ENCODE data around the gene ZNF593OS.

Gene ZNF593OS

GRCh38 chr1:26171084-26172072 lies at the start of gene ZNF593OS:
TSS of gene ZNF593OS (minus strand) at chr1:26171832. CDS start at chr1:26171661, 171 bp downstream.
- DNase-seq: no peak

- DNase-seq: no peak
These were observed 49.5 kb upstream of the ZNF593OS start for GRCh38 chr1:26221094-26221493.

- DNase-seq: no peak
These were observed 48.7 kb upstream of the ZNF593OS start for GRCh38 chr1:26220199-26220912.

- DNase-seq: no peak
These were observed 47.4 kb upstream of the ZNF593OS start for GRCh38 chr1:26218906-26219494.

GRCh38 chr1:26215246-26215645 lies 43.6 kb upstream of the ZNF593OS start:
- DNase-seq: no peak

GRCh38 chr1:26213335-26213905 lies 41.8 kb upstream of the ZNF593OS start:
- no peak for DNase-seq

GRCh38 chr1:26212726-26213125 lies 41.1 kb upstream of the ZNF593OS start:
- no peak for DNase-seq

GRCh38 chr1:26210147-26210870 lies 38.7 kb upstream of the ZNF593OS start:
- DNase-seq: no peak

- no peak for DNase-seq
These were observed 32.1 kb upstream of the ZNF593OS start for GRCh38 chr1:26203642-26204318.

- no peak for DNase-seq
These were observed 28.8 kb upstream of the ZNF593OS start for GRCh38 chr1:26200413-26200812.

- DNase-seq: no peak
These were observed 26.2 kb upstream of the ZNF593OS start for GRCh38 chr1:26197813-26198212.

GRCh38 chr1:26197301-26197700 lies 25.7 kb upstream of the ZNF593OS start:
- no peak for DNase-seq

GRCh38 chr1:26195805-26196204 lies 24.2 kb upstream of the ZNF593OS start:
- DNase-seq: no peak

- no peak for DNase-seq
These were observed 20.1 kb upstream of the ZNF593OS start for GRCh38 chr1:26191739-26192138.

GRCh38 chr1:26190373-26190987 lies 18.8 kb upstream of the ZNF593OS start, which contains the start of gene CATSPER4:
TSS of gene CATSPER4 (plus strand) at chr1:26190602. CDS start at chr1:26190628, 26 bp downstream.
- no peak for DNase-seq

- no peak for DNase-seq
These were observed 18.2 kb upstream of the ZNF593OS start for GRCh38 chr1:26189751-26190275.

GRCh38 chr1:26189331-26189730 lies 17.7 kb upstream of the ZNF593OS start:
- no peak for DNase-seq

- no peak for DNase-seq
These were observed 16.8 kb upstream of the ZNF593OS start for GRCh38 chr1:26188477-26188876.

- DNase-seq: no peak
These were observed 16.2 kb upstream of the ZNF593OS start for GRCh38 chr1:26187882-26188281.

GRCh38 chr1:26184883-26185282 lies 13.3 kb upstream of the ZNF593OS start:
- DNase-seq: no peak

GRCh38 chr1:26184086-26184485 lies 12.5 kb upstream of the ZNF593OS start:
- no peak for DNase-seq

All from stimulated activated naive CD4-positive, alpha-beta T cell treated with Interleukin-2 at 50 U/mL for 16 hours (primary cell).